Endothelial cell (in vitro differentiated cells): ENCODE results near the gene CERCAM. TPM values are rescaled to one million over a fixed set of nuclear protein-coding genes. Genes with fewer than 3 reads are reported as not detected.
A peak's percentile ranks its signal among the peaks of the same experiment; 100 is the strongest.

ENCODE experiments used
- DNase-seq: peaks from one replicate; pipeline ENCODE4 v3.0.0; 2021; ENCODE audit warnings: low spot score
- H3K27ac Mint-ChIP-seq: one replicate; pipeline ENCODE4 v1.8.0; 2021; ENCODE audit warnings: mixed read lengths, inconsistent platforms; ENCODE audit not compliant: unreplicated experiment
- H3K27me3 Mint-ChIP-seq: one replicate; pipeline ENCODE4 v1.8.0; 2021; ENCODE audit warnings: mild to moderate bottlenecking, moderate library complexity, mixed read lengths, inconsistent platforms; ENCODE audit not compliant: unreplicated experiment
- H3K36me3 Mint-ChIP-seq: one replicate; pipeline ENCODE4 v1.8.0; 2021; ENCODE audit warnings: mild to moderate bottlenecking, low read depth, mixed read lengths, inconsistent platforms; ENCODE audit not compliant: unreplicated experiment
- H3K4me1 Mint-ChIP-seq: one replicate; pipeline ENCODE4 v1.8.0; 2021; ENCODE audit warnings: mild to moderate bottlenecking, mixed read lengths, inconsistent platforms; ENCODE audit not compliant: unreplicated experiment
- H3K4me3 Mint-ChIP-seq: one replicate; pipeline ENCODE4 v1.8.0; 2021; ENCODE audit warnings: mild to moderate bottlenecking, mixed read lengths, inconsistent platforms; ENCODE audit not compliant: unreplicated experiment
- H3K9me3 Mint-ChIP-seq: one replicate; pipeline ENCODE4 v1.8.0; 2021; ENCODE audit warnings: mixed read lengths, inconsistent platforms; ENCODE audit not compliant: unreplicated experiment
- total RNA-seq: library from RNA; stranded (reverse); fragmentation: NEBNext Ultra II Directional; extraction: Animal tissue kit (Norgen Biotek cat#: 25700); gene quantifications from one replicate; pipeline ENCODE4 v1.2.1, GENCODE V29; 2021; ENCODE audit not compliant: unreplicated experiment
- TF ChIP-seq, protein P1 (sequence below): fragments of 200-600 bp; sonication (generic); IDR thresholded peaks from one replicate; pipeline ENCODE4 v1.5.0; 2021; ENCODE audit warnings: antibody characterized with exemption; ENCODE audit not compliant: unreplicated experiment

The CERCAM gene
- total RNA-seq, 1 donor from 2014 or later: 27.9 TPM

DNA sequence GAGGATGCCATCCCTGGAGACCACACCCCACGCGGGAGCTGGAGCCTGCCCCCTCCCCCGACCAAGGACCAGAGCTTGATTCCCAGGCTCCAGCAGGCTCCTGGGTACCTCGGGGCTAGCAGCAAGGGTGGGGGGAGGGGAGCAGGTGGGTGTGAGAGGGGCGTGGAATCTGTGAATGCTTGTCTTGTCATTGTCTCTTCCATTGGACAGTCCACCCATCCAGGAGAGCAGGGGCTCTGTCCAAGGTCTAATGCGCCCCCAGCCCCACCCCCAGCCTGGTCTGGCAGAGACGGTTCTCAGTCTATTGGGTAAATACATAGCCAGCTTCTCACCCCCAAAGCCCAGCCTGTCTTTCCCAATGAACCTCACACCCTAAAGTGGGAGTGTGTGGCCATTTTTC, 26.7 kb upstream of the CERCAM start:
- H3K27ac Mint-ChIP-seq: no peak overlapping the region
- H3K9me3 Mint-ChIP-seq: no peaks in the 10 kb centered on the region
- TF ChIP-seq, protein P1, sequence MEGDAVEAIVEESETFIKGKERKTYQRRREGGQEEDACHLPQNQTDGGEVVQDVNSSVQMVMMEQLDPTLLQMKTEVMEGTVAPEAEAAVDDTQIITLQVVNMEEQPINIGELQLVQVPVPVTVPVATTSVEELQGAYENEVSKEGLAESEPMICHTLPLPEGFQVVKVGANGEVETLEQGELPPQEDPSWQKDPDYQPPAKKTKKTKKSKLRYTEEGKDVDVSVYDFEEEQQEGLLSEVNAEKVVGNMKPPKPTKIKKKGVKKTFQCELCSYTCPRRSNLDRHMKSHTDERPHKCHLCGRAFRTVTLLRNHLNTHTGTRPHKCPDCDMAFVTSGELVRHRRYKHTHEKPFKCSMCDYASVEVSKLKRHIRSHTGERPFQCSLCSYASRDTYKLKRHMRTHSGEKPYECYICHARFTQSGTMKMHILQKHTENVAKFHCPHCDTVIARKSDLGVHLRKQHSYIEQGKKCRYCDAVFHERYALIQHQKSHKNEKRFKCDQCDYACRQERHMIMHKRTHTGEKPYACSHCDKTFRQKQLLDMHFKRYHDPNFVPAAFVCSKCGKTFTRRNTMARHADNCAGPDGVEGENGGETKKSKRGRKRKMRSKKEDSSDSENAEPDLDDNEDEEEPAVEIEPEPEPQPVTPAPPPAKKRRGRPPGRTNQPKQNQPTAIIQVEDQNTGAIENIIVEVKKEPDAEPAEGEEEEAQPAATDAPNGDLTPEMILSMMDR: no peak
- peaks cover 13% of the 10 kb centered on the region for H3K36me3 Mint-ChIP-seq
- H3K4me3 Mint-ChIP-seq: peak overlapping the region; percentile 37
- H3K27me3 Mint-ChIP-seq: peaks cover 30% of the 10 kb centered on the region
- peaks cover 25% of the 10 kb centered on the region for H3K4me1 Mint-ChIP-seq
- DNase-seq: no peak

DNA sequence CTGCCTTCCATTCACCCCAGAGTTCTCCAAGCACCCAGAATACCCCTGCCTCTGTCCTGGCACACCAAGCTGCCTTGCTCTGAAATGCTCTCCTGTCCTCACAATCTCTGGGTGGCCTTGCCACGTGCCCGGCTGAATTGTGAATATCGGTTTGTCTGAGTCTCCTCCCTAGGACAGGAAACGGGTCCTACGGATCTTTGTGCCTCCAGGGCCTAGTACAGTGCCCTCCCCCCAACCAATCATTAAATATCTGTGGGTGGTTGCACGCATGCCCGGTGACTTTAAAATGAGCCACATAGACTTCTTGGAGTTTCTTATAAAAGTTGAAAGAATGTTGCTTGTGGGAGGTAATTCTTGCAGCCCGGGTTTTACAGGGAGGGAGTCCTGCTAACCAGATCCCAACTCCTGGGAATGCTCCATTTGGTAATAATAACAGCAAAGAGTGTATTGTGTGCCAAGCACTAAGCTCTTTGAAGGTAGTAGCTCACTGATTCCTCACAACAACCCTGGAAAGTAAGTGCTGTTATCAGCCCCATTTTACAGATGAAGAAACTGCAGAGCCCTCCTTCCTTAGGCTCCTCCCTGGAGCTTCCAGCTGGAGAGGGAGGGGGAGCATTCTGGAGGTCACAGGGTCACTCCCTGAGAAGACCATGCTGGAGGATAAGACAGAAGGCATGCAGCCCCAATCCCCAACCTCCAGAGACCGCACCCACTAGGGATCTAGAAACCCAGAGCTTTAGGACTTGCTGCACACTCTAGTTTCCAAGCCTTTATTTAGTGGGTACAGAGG, 26.1 kb upstream of the CERCAM start:
- TF ChIP-seq, protein P1: no peak
- H3K4me3 Mint-ChIP-seq: peak overlapping the region; percentile 37
- no peak overlapping the region for H3K27ac Mint-ChIP-seq
- peaks cover 25% of the 10 kb centered on the region for H3K4me1 Mint-ChIP-seq
- peaks cover 30% of the 10 kb centered on the region for H3K27me3 Mint-ChIP-seq
- H3K9me3 Mint-ChIP-seq: no peaks in the 10 kb centered on the region
- peaks cover 10% of the 10 kb centered on the region for H3K36me3 Mint-ChIP-seq
- no peak for DNase-seq

DNA sequence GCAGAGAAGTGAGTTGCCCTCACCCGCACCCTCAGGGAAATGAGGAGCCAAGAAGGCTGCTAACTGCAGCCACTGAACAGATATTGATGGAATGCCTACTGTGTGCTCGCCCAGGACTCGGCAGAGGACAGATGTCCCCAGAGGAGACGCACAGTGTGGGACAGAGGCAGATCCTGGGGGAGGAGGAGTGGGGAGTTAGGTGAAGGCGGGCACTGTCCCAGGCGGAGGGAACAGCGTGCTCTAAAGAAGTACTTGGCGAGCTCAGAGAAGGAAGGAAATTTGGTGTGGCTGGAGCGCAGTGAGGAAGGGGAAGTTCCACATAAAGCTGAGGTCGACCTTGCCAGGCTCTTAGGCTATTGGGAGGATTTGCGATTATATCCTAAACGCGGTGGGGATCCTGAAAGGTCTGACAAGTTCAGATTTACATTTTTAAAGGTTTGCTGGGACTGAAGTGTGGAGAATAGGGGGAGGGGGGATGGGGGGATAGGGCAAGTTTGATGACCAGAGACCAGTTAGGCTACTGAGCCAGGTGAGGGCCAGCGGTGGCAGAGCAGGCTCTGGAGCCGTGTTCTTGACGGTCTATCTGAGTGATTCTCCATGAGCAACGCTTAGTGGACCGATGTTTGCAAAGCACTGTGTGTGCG, 23.6 kb upstream of the CERCAM start:
- H3K27ac Mint-ChIP-seq: peak overlapping the region; percentile 27
- DNase-seq: no peak
- H3K27me3 Mint-ChIP-seq: peaks cover 22% of the 10 kb centered on the region
- H3K4me3 Mint-ChIP-seq: peak overlapping the region; percentile 17
- peaks cover 6% of the 10 kb centered on the region for H3K36me3 Mint-ChIP-seq
- peaks cover 19% of the 10 kb centered on the region for H3K4me1 Mint-ChIP-seq
- TF ChIP-seq, protein P1: no peak
- no peaks in the 10 kb centered on the region for H3K9me3 Mint-ChIP-seq

DNA sequence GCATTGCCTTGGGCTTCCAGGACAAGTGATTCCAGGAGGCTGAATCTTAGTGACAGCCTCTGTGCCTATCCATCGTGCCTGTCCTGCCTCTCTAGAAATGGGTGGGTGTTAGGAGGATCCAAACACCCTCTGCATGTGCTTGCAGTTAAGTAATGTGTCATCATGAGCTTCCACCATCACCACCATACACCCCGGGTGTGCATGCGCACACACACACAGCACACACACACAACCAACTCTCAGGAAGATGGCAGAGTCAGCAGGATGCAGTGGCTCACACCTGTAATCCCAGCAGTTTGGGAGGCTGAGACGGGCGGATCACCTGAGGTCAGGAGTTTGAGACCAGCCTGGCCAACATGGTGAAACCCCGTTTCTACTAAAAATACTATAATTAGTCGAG, 22.8 kb upstream of the CERCAM start:
- Mint-ChIP-seq H3K36me3 (peaks cover 6% of the 10 kb centered on the region), H3K9me3 (no peaks in the 10 kb centered on the region), H3K27me3 (peaks cover 23% of the 10 kb centered on the region), H3K27ac (no peak overlapping the region), H3K4me3 (no peak overlapping the region), H3K4me1 (peaks cover 17% of the 10 kb centered on the region)
- TF ChIP-seq, protein P1: no peak
- no peak for DNase-seq

DNA sequence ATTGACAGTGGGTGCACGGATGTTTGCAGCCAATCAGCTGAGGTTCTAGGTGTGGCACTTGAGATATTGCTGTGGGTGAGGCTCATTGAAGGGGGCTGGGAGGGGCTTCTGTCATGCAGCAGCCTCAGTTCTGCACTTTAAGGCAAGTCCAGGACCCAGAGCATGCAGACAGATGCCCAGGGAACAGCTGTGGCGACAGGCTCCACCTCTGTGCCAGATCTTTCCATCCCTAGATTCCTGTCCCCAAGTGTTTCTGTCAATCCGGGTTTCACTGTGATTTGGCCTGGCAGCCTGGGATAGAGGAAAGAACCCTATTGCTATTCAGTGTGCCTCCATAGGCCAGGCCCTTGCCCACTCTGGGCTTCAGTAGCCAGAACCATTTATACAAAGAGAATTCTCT, 20.8 kb upstream of the CERCAM start:
- peaks cover 15% of the 10 kb centered on the region for H3K27me3 Mint-ChIP-seq
- H3K4me3 Mint-ChIP-seq: no peak overlapping the region
- TF ChIP-seq, protein P1: no peak

More for the DNA sequence above, 20.8 kb upstream of the CERCAM start:
- Mint-ChIP-seq H3K4me1 (peaks cover 12% of the 10 kb centered on the region), H3K27ac (no peak overlapping the region), H3K9me3 (no peaks in the 10 kb centered on the region), H3K36me3 (no peaks in the 10 kb centered on the region)
- no peak for DNase-seq
